ENCODE data around the gene PARD3. TPM values are rescaled to one million over a fixed set of nuclear protein-coding genes. Genes with fewer than 3 reads are reported as not detected.
A peak's percentile ranks its signal among the peaks of the same experiment; 100 is the strongest.
"Not testable (repeated sequence)": the region's sequence is repeated elsewhere in the genome, so short reads cannot be mapped to it uniquely, and the experiment has no call there.

Gene PARD3
- total RNA-seq, 1 experiment from 2014 or later, result 55.3 TPM

GRCh38 chr10:34768261-34768971 is 46.7 kb downstream of the PARD3 start:
- no peak for DNase-seq (ENCODE audit: low read depth)

GRCh38 chr10:34766811-34767494 is 48.1 kb downstream of the PARD3 start:
- no peak for DNase-seq (ENCODE audit: low read depth)

- no peak for DNase-seq (ENCODE audit: low read depth)
Observed at GRCh38 chr10:34766266-34766600, 48.9 kb downstream of the PARD3 start.

DNA sequence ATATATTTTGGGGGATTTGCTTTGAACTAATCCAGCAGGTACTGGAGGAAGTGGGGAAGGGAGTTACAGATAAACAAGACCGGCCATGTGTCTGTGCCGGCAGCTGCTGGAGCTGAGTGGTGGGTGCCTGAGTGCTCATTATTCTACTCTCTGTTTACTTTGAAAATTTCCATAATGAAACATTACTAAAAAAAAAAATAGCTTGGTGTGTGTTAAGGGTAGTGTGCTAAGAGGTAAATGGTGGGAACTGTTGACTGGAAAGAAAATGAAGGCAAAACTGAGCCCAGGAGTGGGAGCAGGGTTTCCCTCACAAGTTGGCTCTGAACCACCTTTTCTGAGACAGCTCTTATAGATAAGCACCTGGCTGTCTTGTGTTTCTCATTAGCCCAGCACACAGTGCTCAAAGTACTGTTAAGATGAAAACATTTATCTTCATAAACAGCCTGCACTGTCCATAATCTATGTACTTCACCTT is 50.6 kb downstream of the PARD3 start:
- DNase-seq (ENCODE audit: low read depth), result no peak

DNA sequence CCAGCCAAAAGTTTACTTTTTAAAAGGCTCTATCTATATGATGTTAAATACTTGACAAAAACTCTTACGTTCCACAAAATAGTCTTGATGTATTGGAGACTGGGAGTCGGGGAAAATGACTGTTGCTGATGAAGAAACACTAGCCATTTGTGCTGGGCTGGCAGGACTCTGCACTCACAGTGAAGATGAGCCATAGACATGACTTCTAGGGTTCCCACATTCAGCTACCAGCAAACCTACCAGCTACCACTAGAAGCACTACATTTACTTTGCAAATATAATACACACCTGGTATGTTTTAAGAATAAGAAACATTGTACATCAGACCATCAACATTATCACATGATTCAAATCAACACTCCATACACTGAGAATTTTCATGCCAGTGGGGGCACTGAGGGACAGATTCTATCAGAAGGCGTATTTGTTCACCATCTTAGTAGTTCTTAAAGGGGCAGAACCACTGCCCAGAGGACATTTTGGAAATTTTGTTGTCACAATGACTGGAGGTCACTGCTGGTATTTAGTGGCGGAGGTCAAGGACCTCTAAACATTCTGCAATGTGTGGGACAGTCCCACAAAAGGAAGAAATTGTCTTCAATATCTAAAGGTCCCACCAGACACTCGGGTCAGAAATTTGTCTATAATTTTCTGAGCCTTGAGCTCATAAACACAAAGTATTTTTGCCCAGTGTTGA is 52.3 kb downstream of the PARD3 start:
- DNase-seq (ENCODE audit: low read depth), result no peak

GRCh38 chr10:34762156-34762555 is 52.9 kb downstream of the PARD3 start:
- no peak for DNase-seq (ENCODE audit: low read depth)

DNA sequence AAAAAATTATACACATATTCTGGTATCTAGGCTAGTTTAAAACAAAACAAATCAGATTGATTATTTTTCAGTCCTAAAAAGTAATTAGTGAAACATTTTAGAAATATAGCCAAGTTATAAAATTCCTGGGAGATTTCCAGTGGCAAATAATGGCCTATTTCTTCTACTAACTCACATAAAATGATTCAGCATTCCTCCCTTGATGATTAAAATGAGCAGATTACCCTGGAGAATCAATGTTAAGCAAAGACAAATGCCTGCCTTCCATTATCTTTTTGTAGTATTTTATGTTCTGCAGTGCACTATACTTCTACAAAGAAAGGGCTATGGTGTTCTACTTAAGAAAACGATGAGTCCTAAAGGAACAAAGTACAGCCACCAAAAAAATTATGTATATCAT is 53.6 kb downstream of the PARD3 start:
- no peak for DNase-seq (ENCODE audit: low read depth)

DNA sequence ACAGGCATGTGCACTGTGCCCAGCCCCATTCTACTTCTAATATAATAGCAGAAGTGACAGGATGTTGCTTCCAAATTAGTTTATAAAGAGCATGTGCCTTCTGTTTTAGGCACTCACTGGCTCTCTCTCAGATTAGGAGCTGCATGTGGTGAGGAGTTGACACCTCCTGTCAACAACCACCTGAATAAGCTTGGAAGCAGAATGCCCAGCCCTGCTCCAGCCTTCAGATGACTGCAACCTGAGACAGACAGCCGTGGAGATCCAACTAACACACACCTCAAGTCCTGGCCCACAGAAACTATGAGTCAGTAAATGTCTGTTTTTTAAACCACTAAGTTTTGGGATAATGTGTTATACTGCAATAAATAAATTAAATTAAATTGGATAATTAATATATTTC is 54.5 kb downstream of the PARD3 start:
- DNase-seq (ENCODE audit: low read depth), result peak; percentile 15

GRCh38 chr10:34759837-34760215 is 55.3 kb downstream of the PARD3 start:
- DNase-seq (ENCODE audit: low read depth), result no peak

- DNase-seq (ENCODE audit: low read depth), result no peak
Observed at GRCh38 chr10:34759161-34759836, 55.8 kb downstream of the PARD3 start.

GRCh38 chr10:34758447-34758996 is 56.6 kb downstream of the PARD3 start:
- peak; percentile 97 for DNase-seq (ENCODE audit: low read depth)

GRCh38 chr10:34757933-34758332 is 57.2 kb downstream of the PARD3 start:
- DNase-seq (ENCODE audit: low read depth), result no peak

GRCh38 chr10:34757181-34757580 is 57.9 kb downstream of the PARD3 start:
- not testable (repeated sequence) for DNase-seq (ENCODE audit: low read depth)

DNA sequence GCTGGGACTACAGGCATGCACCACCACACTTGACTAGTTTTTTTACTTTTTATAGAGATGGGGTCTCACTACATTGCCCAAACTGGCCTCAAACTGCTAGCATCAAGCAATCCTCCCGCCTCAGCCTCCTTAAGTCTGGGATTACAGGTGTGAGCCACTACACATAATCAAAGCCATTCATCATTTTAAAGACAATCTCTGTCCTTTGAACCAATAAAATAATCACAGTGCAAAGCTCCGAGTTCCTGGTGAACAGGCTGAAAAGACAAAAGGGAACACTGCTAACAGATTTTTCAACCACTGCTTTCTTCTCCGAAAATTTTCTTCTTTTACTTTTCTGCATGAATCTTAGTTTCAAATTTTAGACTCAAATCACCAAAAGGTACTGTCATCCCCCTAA is 58.5 kb downstream of the PARD3 start:
- DNase-seq (ENCODE audit: low read depth), result no peak

- no peak for DNase-seq (ENCODE audit: low read depth)
Observed at GRCh38 chr10:34753014-34753757, 61.9 kb downstream of the PARD3 start.

- no peak for DNase-seq (ENCODE audit: low read depth)
Observed at GRCh38 chr10:34751272-34751671, 63.8 kb downstream of the PARD3 start.

DNA sequence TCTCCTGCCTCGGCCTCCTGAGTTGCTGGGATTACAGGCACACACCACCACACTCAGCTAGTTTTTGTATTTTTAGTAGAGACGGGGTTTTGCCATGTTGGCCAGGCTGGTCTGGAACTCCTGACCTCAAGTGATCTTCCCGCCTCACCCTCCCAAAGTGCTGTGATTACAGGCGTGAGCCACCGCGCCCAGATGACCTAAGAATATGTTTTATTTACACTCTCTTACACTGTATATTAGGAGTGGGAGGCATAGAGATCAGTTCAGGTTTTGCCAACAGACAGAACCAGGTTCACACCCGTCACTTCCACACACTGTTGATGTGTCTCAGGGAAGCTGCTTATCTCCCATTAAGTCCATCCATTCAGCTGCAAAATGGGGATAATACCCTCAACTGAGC is 64.3 kb downstream of the PARD3 start:
- not testable (repeated sequence) for DNase-seq (ENCODE audit: low read depth)

- no peak for DNase-seq (ENCODE audit: low read depth)
Observed at GRCh38 chr10:34748767-34749166, 66.3 kb downstream of the PARD3 start.

DNA sequence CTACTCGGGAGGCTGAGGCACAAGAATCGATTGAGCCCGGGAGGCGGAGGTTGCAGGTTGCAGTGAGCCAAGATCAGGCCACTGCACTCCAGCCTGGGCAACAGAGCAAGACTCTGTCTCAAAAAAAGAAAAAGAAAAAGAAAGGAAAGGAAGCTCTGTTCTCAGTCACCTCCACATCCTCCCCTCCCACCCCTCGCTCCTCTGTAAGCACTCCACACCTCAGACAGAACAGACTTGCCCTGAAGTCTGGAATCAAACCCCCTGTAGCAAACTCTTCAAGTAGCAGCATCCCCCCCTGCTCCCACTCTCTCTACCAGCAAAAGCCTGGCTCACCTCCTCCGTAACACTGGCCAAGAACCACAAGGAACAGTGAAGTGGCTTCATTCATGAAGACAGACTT is 66.7 kb downstream of the PARD3 start:
- DNase-seq (ENCODE audit: low read depth), result no peak

GRCh38 chr10:34746094-34746493 is 69.0 kb downstream of the PARD3 start:
- DNase-seq (ENCODE audit: low read depth), result peak; percentile 65

DNA sequence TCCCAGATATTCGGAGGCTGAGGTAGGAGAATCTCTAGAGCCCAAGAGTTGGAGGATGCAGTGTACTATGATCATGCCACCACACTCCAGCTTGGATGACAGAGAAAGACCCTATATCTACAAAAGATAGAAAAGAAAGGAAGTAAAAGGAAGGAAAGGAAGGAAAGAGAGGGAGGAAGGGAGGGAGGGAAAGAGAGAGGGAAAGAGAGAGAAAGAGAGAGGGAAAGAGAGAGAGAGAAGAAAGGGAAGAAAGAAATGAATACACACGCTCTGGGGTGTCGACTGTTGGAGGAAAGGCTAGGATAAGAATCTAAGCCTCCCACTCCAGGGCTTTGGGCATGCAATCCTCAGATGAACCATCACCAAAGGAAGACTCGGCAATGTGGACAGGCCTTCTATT is 69.9 kb downstream of the PARD3 start:
- no peak for DNase-seq (ENCODE audit: low read depth)

All from HT1080 (cell line).